Neural cell (in vitro differentiated cells): ENCODE data around the gene NIM1K.

Source experiments
- EP300 ChIP-seq: fragments of 450-650 bp; conservative IDR thresholded peaks from 2 replicates; pipeline ENCODE4 v1.6.1; 2014; ENCODE audit warnings: antibody characterized with exemption, mild to moderate bottlenecking, moderate library complexity; ENCODE audit not compliant: poor library complexity, severe bottlenecking
- EZH2 ChIP-seq: fragments of 200-600, 300-800 bp; shearing (Covaris generic), sonication (generic); IDR thresholded peaks from 2 replicates; pipeline ENCODE4 v1.6.1; 2014; ENCODE audit warnings: antibody characterized with exemption, low read length, borderline replicate concordance, mild to moderate bottlenecking; ENCODE audit not compliant: insufficient read depth, poor library complexity, severe bottlenecking
- POLR2AphosphoS5 ChIP-seq: IDR thresholded peaks from 2 replicates; pipeline ENCODE4 v1.6.1; 2012
- RAD21 ChIP-seq: fragments of 450-650 bp; conservative IDR thresholded peaks from 2 replicates; pipeline ENCODE4 v1.6.1; 2014; ENCODE audit warnings: antibody characterized with exemption, mild to moderate bottlenecking, moderate library complexity
- TF ChIP-seq, protein P1 (sequence below): fragments of 450-650 bp; IDR thresholded peaks from 2 replicates; pipeline ENCODE4 v1.5.1; 2014; ENCODE audit warnings: antibody characterized with exemption, mild to moderate bottlenecking, moderate library complexity; ENCODE audit not compliant: poor library complexity, severe bottlenecking
- TF ChIP-seq, protein P2 (sequence below): IDR thresholded peaks from 2 replicates; pipeline ENCODE4 v1.6.1; 2012; ENCODE audit warnings: borderline replicate concordance

DNA sequence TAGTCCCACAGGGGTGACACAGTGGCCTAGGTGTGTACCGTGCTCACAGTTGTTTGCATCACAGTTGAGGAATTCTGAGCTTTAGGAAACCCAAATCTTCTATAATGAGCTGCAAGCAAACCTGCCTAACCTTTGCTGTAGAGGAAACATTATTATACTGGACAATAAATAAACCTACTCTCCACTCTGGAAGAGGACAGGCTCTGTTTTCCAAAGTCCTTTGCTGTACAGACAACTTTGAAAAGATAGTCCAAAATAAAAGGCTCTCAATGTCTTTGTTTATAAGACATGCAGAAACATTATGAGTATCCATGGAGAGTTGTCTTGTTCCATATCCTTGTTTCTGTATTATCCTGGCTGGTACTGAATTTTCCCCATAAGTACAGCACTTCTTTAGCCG, 42.0 kb upstream of the NIM1K start:
- TF ChIP-seq, protein P1, sequence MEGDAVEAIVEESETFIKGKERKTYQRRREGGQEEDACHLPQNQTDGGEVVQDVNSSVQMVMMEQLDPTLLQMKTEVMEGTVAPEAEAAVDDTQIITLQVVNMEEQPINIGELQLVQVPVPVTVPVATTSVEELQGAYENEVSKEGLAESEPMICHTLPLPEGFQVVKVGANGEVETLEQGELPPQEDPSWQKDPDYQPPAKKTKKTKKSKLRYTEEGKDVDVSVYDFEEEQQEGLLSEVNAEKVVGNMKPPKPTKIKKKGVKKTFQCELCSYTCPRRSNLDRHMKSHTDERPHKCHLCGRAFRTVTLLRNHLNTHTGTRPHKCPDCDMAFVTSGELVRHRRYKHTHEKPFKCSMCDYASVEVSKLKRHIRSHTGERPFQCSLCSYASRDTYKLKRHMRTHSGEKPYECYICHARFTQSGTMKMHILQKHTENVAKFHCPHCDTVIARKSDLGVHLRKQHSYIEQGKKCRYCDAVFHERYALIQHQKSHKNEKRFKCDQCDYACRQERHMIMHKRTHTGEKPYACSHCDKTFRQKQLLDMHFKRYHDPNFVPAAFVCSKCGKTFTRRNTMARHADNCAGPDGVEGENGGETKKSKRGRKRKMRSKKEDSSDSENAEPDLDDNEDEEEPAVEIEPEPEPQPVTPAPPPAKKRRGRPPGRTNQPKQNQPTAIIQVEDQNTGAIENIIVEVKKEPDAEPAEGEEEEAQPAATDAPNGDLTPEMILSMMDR: no peak
- TF ChIP-seq POLR2AphosphoS5 (no peak), EP300 (no peak), EZH2 (no peak), RAD21 (no peak)
- TF ChIP-seq, protein P2, sequence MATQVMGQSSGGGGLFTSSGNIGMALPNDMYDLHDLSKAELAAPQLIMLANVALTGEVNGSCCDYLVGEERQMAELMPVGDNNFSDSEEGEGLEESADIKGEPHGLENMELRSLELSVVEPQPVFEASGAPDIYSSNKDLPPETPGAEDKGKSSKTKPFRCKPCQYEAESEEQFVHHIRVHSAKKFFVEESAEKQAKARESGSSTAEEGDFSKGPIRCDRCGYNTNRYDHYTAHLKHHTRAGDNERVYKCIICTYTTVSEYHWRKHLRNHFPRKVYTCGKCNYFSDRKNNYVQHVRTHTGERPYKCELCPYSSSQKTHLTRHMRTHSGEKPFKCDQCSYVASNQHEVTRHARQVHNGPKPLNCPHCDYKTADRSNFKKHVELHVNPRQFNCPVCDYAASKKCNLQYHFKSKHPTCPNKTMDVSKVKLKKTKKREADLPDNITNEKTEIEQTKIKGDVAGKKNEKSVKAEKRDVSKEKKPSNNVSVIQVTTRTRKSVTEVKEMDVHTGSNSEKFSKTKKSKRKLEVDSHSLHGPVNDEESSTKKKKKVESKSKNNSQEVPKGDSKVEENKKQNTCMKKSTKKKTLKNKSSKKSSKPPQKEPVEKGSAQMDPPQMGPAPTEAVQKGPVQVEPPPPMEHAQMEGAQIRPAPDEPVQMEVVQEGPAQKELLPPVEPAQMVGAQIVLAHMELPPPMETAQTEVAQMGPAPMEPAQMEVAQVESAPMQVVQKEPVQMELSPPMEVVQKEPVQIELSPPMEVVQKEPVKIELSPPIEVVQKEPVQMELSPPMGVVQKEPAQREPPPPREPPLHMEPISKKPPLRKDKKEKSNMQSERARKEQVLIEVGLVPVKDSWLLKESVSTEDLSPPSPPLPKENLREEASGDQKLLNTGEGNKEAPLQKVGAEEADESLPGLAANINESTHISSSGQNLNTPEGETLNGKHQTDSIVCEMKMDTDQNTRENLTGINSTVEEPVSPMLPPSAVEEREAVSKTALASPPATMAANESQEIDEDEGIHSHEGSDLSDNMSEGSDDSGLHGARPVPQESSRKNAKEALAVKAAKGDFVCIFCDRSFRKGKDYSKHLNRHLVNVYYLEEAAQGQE: no peak
